DMS53 (cell line): ENCODE data around the gene PPP2R5D.

Experiments used
- DNase-seq: peaks from one replicate; lab custom pipeline; 2025; lab: John Stamatoyannopoulos, UW

Gene PPP2R5D

GRCh38 chr6:42963855-42964605, 20.3 kb upstream of the PPP2R5D start:
- DNase-seq: peak; percentile 79

- DNase-seq: no peak
Measured at GRCh38 chr6:42966571-42966970, 17.8 kb upstream of the PPP2R5D start.

- DNase-seq: no peak
Measured at GRCh38 chr6:42967228-42967627, 17.1 kb upstream of the PPP2R5D start.

- DNase-seq: no peak
Measured at GRCh38 chr6:42968126-42968701, 16.2 kb upstream of the PPP2R5D start.

- no peak for DNase-seq
Measured at GRCh38 chr6:42968783-42969182, 15.6 kb upstream of the PPP2R5D start.

- no peak for DNase-seq
Measured at GRCh38 chr6:42969431-42969830, 14.9 kb upstream of the PPP2R5D start.

GRCh38 chr6:42969934-42970333, 14.4 kb upstream of the PPP2R5D start:
- DNase-seq: no peak

- DNase-seq: peak; percentile 58
Measured at GRCh38 chr6:42970871-42971612, 13.3 kb upstream of the PPP2R5D start.

- DNase-seq: peak; percentile 29
Measured at GRCh38 chr6:42971746-42972327, 12.5 kb upstream of the PPP2R5D start.

GRCh38 chr6:42973926-42974325, 10.4 kb upstream of the PPP2R5D start:
- no peak for DNase-seq

GRCh38 chr6:42974919-42975505, 9.4 kb upstream of the PPP2R5D start:
- no peak for DNase-seq

- DNase-seq: peak; percentile 71
Measured at GRCh38 chr6:42978487-42978838, 5.9 kb upstream of the PPP2R5D start.

GRCh38 chr6:42978839-42979522, 5.4 kb upstream of the PPP2R5D start, which contains the start of gene PEX6:
TSS of gene PEX6 (minus strand) at chr6:42979181. CDS start at chr6:42979150, 31 bp downstream.
- peak; percentile 93 for DNase-seq

- no peak for DNase-seq
Measured at GRCh38 chr6:42979523-42980177, 4.7 kb upstream of the PPP2R5D start.

- no peak for DNase-seq
Measured at GRCh38 chr6:42981836-42982235, 2.5 kb upstream of the PPP2R5D start.

GRCh38 chr6:42984924-42985475, 630 bp downstream of the PPP2R5D start:
- no peak for DNase-seq

- DNase-seq: no peak
Measured at GRCh38 chr6:42987533-42988451, 3.4 kb downstream of the PPP2R5D start.

GRCh38 chr6:42988486-42989020, 4.2 kb downstream of the PPP2R5D start:
- DNase-seq: no peak

GRCh38 chr6:42989923-42990322, 5.6 kb downstream of the PPP2R5D start:
- no peak for DNase-seq
